ENCODE results near the gene DOCK1.

GRCh38 chr10:127034790-127035189 lies 129.6 kb downstream of the DOCK1 start:
- TF ChIP-seq CTCF (IDR thresholded peaks at IDR 0.05), result no peak
- TF ChIP-seq POLR2AphosphoS5 (IDR thresholded peaks at IDR 0.05), result no peak
